ENCODE data around the gene ABCA5. TPM values are rescaled to one million over a fixed set of nuclear protein-coding genes. Genes with fewer than 3 reads are reported as not detected.

ABCA5 gene
- total RNA-seq, 3 donors from 2014 or later (not counting 1 experiment from before 2014, with no cell fraction given), result 52.1 to 84.5 (median 57.6) TPM

- WGBS (ENCODE audit: insufficient coverage), result 86% methylated on average over 8 of the region's 8 CpGs
- H3K4me3 Mint-ChIP-seq, result no peak overlapping the region
- intact Hi-C loops (cut with micrococcal nuclease), result loop anchor here (5.0 kb wide), 1 partner anchor 708 kb away; no protein-coding TSS in a partner anchor
- no peak overlapping the region for H3K27ac ChIP-seq (ENCODE audit: low read length)
- no peaks in the 10 kb centered on the region for H3K36me3 ChIP-seq (ENCODE audit: control insufficient read depth, insufficient read depth, low read length)
- DNase-seq (no peak), ATAC-seq (no peak)
- H3K4me3 ChIP-seq (ENCODE audit: low read length), result no peak overlapping the region
- no peaks in the 10 kb centered on the region for H3K27me3 Mint-ChIP-seq (ENCODE audit: low read depth in 2 of 2)
- peaks cover 0 to 4% of the 10 kb centered on the region in 2 donors for H3K4me1 Mint-ChIP-seq
- no peaks in the 10 kb centered on the region for H3K9me3 ChIP-seq (ENCODE audit: control insufficient read depth, insufficient read depth, low read length)
- H3K27me3 ChIP-seq (ENCODE audit: control insufficient read depth, insufficient read depth, low read length), result no peaks in the 10 kb centered on the region
- TF ChIP-seq CTCF (IDR thresholded peaks at IDR 0.05), result no peak
- no peaks in the 10 kb centered on the region for H3K4me1 ChIP-seq (ENCODE audit: control insufficient read depth, insufficient read depth, low read length)
- H3K9me3 Mint-ChIP-seq, result no peaks in the 10 kb centered on the region
- H3K36me3 Mint-ChIP-seq, result no peaks in the 10 kb centered on the region
- no peak overlapping the region for H3K27ac Mint-ChIP-seq
Measured at GRCh38 chr17:69239611-69240600, 87.0 kb downstream of the ABCA5 start.

DNA sequence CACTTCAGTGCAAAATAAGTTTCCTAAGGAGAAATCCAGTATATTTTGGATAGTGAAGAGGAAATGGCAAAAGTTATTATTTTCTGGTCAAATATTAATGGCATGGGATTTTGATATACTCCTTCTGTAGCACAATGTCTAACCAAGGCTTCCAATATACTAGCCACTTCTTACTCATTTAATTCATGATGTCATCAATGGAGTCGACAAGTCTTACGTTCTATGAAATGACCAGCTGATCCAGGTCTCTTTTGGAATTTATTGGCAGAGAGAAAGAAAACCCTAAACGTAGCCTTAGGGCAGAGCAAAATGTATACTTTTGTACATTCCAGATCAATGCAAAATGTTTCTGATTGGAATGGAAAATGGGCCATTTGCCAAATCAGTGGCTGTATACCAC, 90.0 kb downstream of the ABCA5 start:
- Histone ChIP-seq H3K27me3 (ENCODE audit: control insufficient read depth, insufficient read depth, low read length) (no peaks in the 10 kb centered on the region), H3K4me3 (ENCODE audit: low read length) (no peak overlapping the region), H3K36me3 (ENCODE audit: control insufficient read depth, insufficient read depth, low read length) (no peaks in the 10 kb centered on the region), H3K9me3 (ENCODE audit: control insufficient read depth, insufficient read depth, low read length) (peaks cover 6% of the 10 kb centered on the region), H3K27ac (ENCODE audit: low read length) (no peak overlapping the region), H3K4me1 (ENCODE audit: control insufficient read depth, insufficient read depth, low read length) (no peaks in the 10 kb centered on the region)
- ATAC-seq (no peak), DNase-seq (no peak)
- peaks cover 11% of the 10 kb centered on the region for H3K36me3 Mint-ChIP-seq
- H3K4me1 Mint-ChIP-seq, result peaks cover 0 to 4% of the 10 kb centered on the region in 2 donors
- intact Hi-C loops (cut with micrococcal nuclease), result loop anchor here (5.0 kb wide), 1 partner anchor 705 kb away; no protein-coding TSS in a partner anchor
- TF ChIP-seq CTCF (IDR thresholded peaks at IDR 0.05), result no peak
- no peak overlapping the region for H3K4me3 Mint-ChIP-seq
- peaks cover 0 to 9% of the 10 kb centered on the region in 2 donors for H3K9me3 Mint-ChIP-seq
- H3K27me3 Mint-ChIP-seq (ENCODE audit: low read depth in 2 of 2), result no peaks in the 10 kb centered on the region
- 100% methylated on average over 3 of the region's 3 CpGs for WGBS (ENCODE audit: insufficient coverage)
- H3K27ac Mint-ChIP-seq, result no peak overlapping the region

- Mint-ChIP-seq H3K36me3 (peaks cover 11% of the 10 kb centered on the region), H3K4me3 (no peak overlapping the region), H3K4me1 (peaks cover 0 to 4% of the 10 kb centered on the region in 2 donors), H3K27ac (no peak overlapping the region), H3K27me3 (ENCODE audit: low read depth in 2 of 2) (no peaks in the 10 kb centered on the region), H3K9me3 (peaks cover 0 to 11% of the 10 kb centered on the region in 2 donors)
- ATAC-seq (no peak), DNase-seq (no peak)
- no peaks in the 10 kb centered on the region for H3K36me3 ChIP-seq (ENCODE audit: control insufficient read depth, insufficient read depth, low read length)
- no peaks in the 10 kb centered on the region for H3K27me3 ChIP-seq (ENCODE audit: control insufficient read depth, insufficient read depth, low read length)
- no CpG with 5 or more reads among the region's 2 CpGs for WGBS (ENCODE audit: insufficient coverage)
- H3K9me3 ChIP-seq (ENCODE audit: control insufficient read depth, insufficient read depth, low read length), result peaks cover 6% of the 10 kb centered on the region
- no peak for TF ChIP-seq CTCF (IDR thresholded peaks at IDR 0.05)
- no peak overlapping the region for H3K27ac ChIP-seq (ENCODE audit: low read length)
- no peak overlapping the region for H3K4me3 ChIP-seq (ENCODE audit: low read length)
- no peaks in the 10 kb centered on the region for H3K4me1 ChIP-seq (ENCODE audit: control insufficient read depth, insufficient read depth, low read length)
- intact Hi-C loops (cut with micrococcal nuclease), result loop anchor here (5.0 kb wide), 1 partner anchor 704 kb away; no protein-coding TSS in a partner anchor
Measured at GRCh38 chr17:69236464-69236863, 90.5 kb downstream of the ABCA5 start.

All from natural killer cell (primary cell).